Fibroblast of lung (primary cell): ENCODE results near the gene GSG1. TPM values are rescaled to one million over a fixed set of nuclear protein-coding genes. Genes with fewer than 3 reads are reported as not detected.
A peak's percentile ranks its signal among the peaks of the same experiment; 100 is the strongest.

Source experiments
- DNase-seq, 2 donors: peaks; one replicate each; pipeline versions ENCODE4 v3.0.0 to v3.0.0-alpha.2; 2010; ENCODE audit warnings: low read depth in 2 of 2
- H2AFZ ChIP-seq: 2 replicates; pipeline ENCODE4 v1.5.1; 2012; ENCODE audit warnings: low read length, control low read depth, inconsistent platforms
- H3K27ac ChIP-seq: 2 replicates; pipeline ENCODE4 v1.5.1; 2011; ENCODE audit warnings: low read length, control low read depth; ENCODE audit not compliant: insufficient read depth
- H3K27me3 ChIP-seq: 2 replicates; pipeline ENCODE4 v1.5.1; 2011; ENCODE audit warnings: mild to moderate bottlenecking, low read length; ENCODE audit not compliant: control insufficient read depth, insufficient read depth
- H3K36me3 ChIP-seq: 2 replicates; pipeline ENCODE4 v1.5.1; 2011; ENCODE audit warnings: low read length; ENCODE audit not compliant: control insufficient read depth, insufficient read depth
- H3K4me1 ChIP-seq: 2 replicates; pipeline ENCODE4 v1.5.1; 2011; ENCODE audit warnings: low read length; ENCODE audit not compliant: control insufficient read depth, insufficient read depth; ENCODE audit errors: extremely low read depth
- H3K4me2 ChIP-seq: 2 replicates; pipeline ENCODE4 v1.5.1; 2011; ENCODE audit warnings: low read length, control low read depth; ENCODE audit not compliant: insufficient read depth; ENCODE audit errors: extremely low read depth
- H3K4me3 ChIP-seq, 4 experiments: fragments of 200-600 bp in 1 of 4; sonication (generic) in 1 of 4; replicated peaks in 1 of 4; 2 replicates each; pipeline ENCODE4 v1.5.1; 2011 to 2016; ENCODE audit warnings: low read length in 4 of 4, low read depth in 3 of 4, mild to moderate bottlenecking in 3 of 4, control low read depth in 2 of 4, inconsistent platforms in 1 of 4, mixed read lengths in 1 of 4; ENCODE audit not compliant: insufficient read depth in 1 of 4; ENCODE audit errors: control extremely low read depth in 1 of 4
- H3K79me2 ChIP-seq: 2 replicates; pipeline ENCODE4 v1.5.1; 2012; ENCODE audit warnings: mild to moderate bottlenecking, low read length, inconsistent platforms; ENCODE audit not compliant: control insufficient read depth, insufficient read depth
- H3K9ac ChIP-seq: 2 replicates; pipeline ENCODE4 v1.5.1; 2011; ENCODE audit warnings: mild to moderate bottlenecking, low read length, control low read depth; ENCODE audit not compliant: insufficient read depth
- H3K9me3 ChIP-seq: 2 replicates; pipeline ENCODE4 v1.5.1; 2012; ENCODE audit warnings: low read depth, low read length; ENCODE audit not compliant: control insufficient read depth, insufficient read depth
- H4K20me1 ChIP-seq: 2 replicates; pipeline ENCODE4 v1.5.1; 2011; ENCODE audit warnings: low read length; ENCODE audit not compliant: control insufficient read depth, insufficient read depth; ENCODE audit errors: extremely low read depth
- CTCF ChIP-seq, 2 donors: IDR thresholded peaks in 1 of 2; conservative IDR thresholded peaks in 1 of 2; 1 replicate in 1 of 2; 2 replicates in 1 of 2; pipeline ENCODE4 v1.5.1; 2011 to 2012; ENCODE audit warnings: low read length in 2 of 2, control low read depth in 1 of 2, inconsistent platforms in 1 of 2, low read depth in 1 of 2, mild to moderate bottlenecking in 1 of 2
- EZH2 ChIP-seq: IDR thresholded peaks from 2 replicates; pipeline ENCODE4 v1.5.1; 2012; ENCODE audit warnings: low read length, control low read depth, mild to moderate bottlenecking; ENCODE audit errors: missing control alignments
- polyA plus RNA-seq, 2 donors: library from polyadenylated mRNA; depleted of rRNA in 1 of 2; stranded (reverse) in 1 of 2; unstranded in 1 of 2; fragments of >200 nt; gene quantifications; 2 replicates each; pipeline ENCODE4 v1.2.1, GENCODE V29; 2011 to 2012; ENCODE audit warnings: missing spikeins in 1 of 2
- total RNA-seq: library from RNA; depleted of rRNA; stranded (reverse); fragments of >200 nt; gene quantifications from 2 replicates; pipeline ENCODE4 v1.2.1, GENCODE V29; 2014

Gene GSG1
- total and polyA plus RNA-seq, 2 donors (not counting 1 experiment from before 2014, with no cell fraction given) = 0.66 to 0.93 TPM

- H3K27ac ChIP-seq = no peak overlapping the region
- no peak overlapping the region for H3K4me2 ChIP-seq
- H4K20me1 ChIP-seq = no peaks in the 10 kb centered on the region
- no peaks in the 10 kb centered on the region for H3K27me3 ChIP-seq
- no peak overlapping the region for H3K9ac ChIP-seq
- H2AFZ ChIP-seq = no peak overlapping the region
- DNase-seq = no peak
- no peak overlapping the region for H3K4me3 ChIP-seq
- H3K79me2 ChIP-seq = no peaks in the 10 kb centered on the region
- H3K4me1 ChIP-seq = peaks cover 10% of the 10 kb centered on the region
- H3K36me3 ChIP-seq = no peaks in the 10 kb centered on the region
- H3K9me3 ChIP-seq = no peaks in the 10 kb centered on the region
- TF ChIP-seq CTCF (conservative IDR thresholded peaks at IDR 0.05 in 1 of 2, IDR thresholded peaks at IDR 0.05 in 1 of 2; ENCODE audit: low read depth in 1 of 2, low read length in 2 of 2) (no peak), EZH2 (no peak)
Observed at GRCh38 chr12:13133886-13134285, 30.4 kb upstream of the GSG1 start.

- TF ChIP-seq CTCF (conservative IDR thresholded peaks at IDR 0.05 in 1 of 2, IDR thresholded peaks at IDR 0.05 in 1 of 2; ENCODE audit: low read depth in 1 of 2, low read length in 2 of 2) (no peak), EZH2 (no peak)
Observed at GRCh38 chr12:13130981-13131380, 27.5 kb upstream of the GSG1 start.

GRCh38 chr12:13128291-13128965, 25.0 kb upstream of the GSG1 start:
- no peak overlapping the region for H3K4me2 ChIP-seq
- H3K79me2 ChIP-seq = no peaks in the 10 kb centered on the region
- no peaks in the 10 kb centered on the region for H3K36me3 ChIP-seq
- H3K9ac ChIP-seq = no peak overlapping the region
- no peak overlapping the region for H2AFZ ChIP-seq
- H3K27ac ChIP-seq = no peak overlapping the region
- DNase-seq = no peak
- no peaks in the 10 kb centered on the region for H3K9me3 ChIP-seq
- no peaks in the 10 kb centered on the region for H4K20me1 ChIP-seq
- TF ChIP-seq EZH2 (no peak), CTCF (conservative IDR thresholded peaks at IDR 0.05 in 1 of 2, IDR thresholded peaks at IDR 0.05 in 1 of 2; ENCODE audit: low read depth in 1 of 2, low read length in 2 of 2) (no peak)
- H3K4me3 ChIP-seq = no peak overlapping the region
- H3K27me3 ChIP-seq = no peaks in the 10 kb centered on the region
- H3K4me1 ChIP-seq = peaks cover 6% of the 10 kb centered on the region

More at GRCh38 chr12:13130981-13131380, 27.5 kb upstream of the GSG1 start:
- Histone ChIP-seq H3K4me1 (peaks cover 4% of the 10 kb centered on the region), H4K20me1 (no peaks in the 10 kb centered on the region), H3K4me2 (no peak overlapping the region), H3K4me3 (no peak overlapping the region), H3K27me3 (no peaks in the 10 kb centered on the region), H2AFZ (no peak overlapping the region), H3K79me2 (no peaks in the 10 kb centered on the region), H3K9me3 (no peaks in the 10 kb centered on the region), H3K27ac (no peak overlapping the region), H3K9ac (no peak overlapping the region), H3K36me3 (no peaks in the 10 kb centered on the region)
- peak in 1 of 2 donors; percentile 20 for DNase-seq
